T-helper 1 cell treated with Interleukin-12 subunit alpha and Interleukin-12 subunit beta and Interleukin-4 antibody, amounts not matched to agents 30 ng/mL and 1 ng/mL, for 36 hours (primary cell): ENCODE results near the gene MYLK. TPM values are rescaled to one million over a fixed set of nuclear protein-coding genes. Genes with fewer than 3 reads are reported as not detected.

Experiments used
- intact Hi-C: fragments of 100-400 bp; cut with micrococcal nuclease; formaldehyde crosslinking; loops from one replicate; pipeline ENCODE4 v1.15.1; 2024
- total RNA-seq: library from RNA; stranded (reverse); gene quantifications from 2 replicates; pipeline ENCODE4 v1.2.3, GENCODE V29; 2022

MYLK gene
- total RNA-seq, 1 donor from 2014 or later, result 0.25 TPM

GRCh38 chr3:123821920-123822319, 62.2 kb downstream of the MYLK start:
- intact Hi-C loops, result no loop called here

- intact Hi-C loops, result no loop called here
These were observed 64.2 kb downstream of the MYLK start for GRCh38 chr3:123819949-123820348.

DNA sequence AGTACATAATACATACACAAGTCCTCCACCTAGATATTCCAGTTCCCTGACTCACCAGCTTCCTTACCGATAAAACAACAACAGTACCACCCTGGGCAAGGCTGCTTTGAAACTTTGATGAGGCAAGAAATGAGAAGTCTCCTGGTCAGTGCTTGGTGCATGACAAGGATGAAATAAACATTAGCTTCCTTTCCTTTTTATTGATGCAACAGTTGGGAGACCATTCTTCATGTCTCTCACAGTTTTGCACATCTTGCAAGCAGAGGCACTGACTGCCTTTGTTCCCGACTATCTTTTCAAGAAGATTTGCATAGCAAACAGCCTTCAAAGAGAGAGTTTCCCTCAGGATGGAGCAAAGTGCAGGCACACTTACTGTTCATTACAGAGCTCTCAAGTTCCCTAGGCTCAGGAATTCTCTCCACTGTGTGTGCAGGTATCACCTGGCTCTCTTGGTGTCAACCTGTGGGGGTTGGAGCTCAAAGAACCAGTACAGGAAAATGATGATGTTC, 65.2 kb downstream of the MYLK start:
- intact Hi-C loops, result no loop called here

DNA sequence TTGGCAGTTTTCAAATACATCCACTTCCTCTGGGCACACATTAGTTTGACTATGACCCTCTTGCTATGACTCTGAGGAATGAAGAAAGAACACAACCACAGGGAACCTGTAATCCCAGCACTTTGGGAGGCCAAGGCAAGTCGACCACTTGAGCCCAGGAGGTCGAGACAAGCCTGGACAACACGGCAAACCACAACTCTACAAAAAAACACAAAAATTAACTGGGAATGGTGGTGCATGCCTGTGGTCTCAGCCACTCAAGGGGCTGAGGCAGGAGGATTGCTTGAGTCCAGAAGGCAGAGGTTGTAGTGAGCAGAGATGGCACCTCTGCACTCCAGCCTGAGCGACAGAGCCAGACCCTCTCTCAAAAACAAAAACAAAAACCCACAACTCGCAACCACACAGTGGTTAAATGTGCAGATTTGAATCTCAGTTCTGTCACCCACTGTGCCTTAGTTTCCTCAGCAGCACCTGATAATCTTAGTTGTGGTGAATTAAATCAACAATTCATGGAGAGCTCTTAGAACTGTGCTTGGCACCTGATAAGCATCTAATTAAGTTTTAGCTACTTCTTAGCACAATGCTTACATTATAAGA, 65.7 kb downstream of the MYLK start:
- intact Hi-C loops, result no loop called here

DNA sequence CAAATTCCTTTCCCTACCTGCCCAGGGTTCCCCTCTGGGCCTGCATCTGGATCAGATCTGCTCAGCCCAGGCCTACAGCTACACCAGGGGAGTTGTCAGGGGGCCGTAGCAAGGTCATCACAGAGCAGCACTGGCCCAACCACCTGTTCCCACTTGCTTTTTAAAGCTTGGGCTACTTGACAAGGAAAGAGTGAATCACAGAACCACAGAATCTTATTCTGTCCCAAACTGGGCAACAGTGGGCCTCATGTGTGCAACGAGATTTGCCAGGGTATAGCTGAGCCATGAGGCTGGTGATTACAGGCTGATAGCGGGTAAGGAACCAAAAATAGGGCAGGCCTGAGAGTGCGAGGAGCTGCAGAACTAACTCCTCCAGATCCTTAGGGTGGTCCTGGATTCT, 66.7 kb downstream of the MYLK start:
- intact Hi-C loops, result no loop called here

GRCh38 chr3:123816673-123817207, 67.4 kb downstream of the MYLK start:
- intact Hi-C loops, result no loop called here

- intact Hi-C loops, result no loop called here
These were observed 68.2 kb downstream of the MYLK start for GRCh38 chr3:123815981-123816380.

DNA sequence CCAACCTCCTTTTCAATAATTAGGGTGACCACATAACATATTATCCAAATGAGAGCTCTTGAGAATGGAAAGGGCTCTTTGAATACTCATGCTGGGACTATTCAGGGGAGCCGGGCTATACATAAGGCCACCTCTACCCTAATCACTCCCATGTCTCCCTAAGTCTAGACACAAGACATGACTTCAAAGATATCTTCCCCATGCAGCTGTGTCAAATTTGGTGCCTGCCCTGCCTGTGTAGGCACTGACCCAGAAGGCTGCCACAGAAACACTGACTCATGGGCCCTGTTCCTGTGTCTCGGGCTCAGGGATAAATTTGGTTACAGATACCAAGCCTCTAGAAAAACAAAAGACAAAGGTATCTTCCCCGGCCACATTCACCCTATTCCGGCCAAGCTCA, 70.3 kb downstream of the MYLK start:
- intact Hi-C loops, result no loop called here

- intact Hi-C loops, result no loop called here
These were observed 74.5 kb downstream of the MYLK start for GRCh38 chr3:123809597-123809996.

DNA sequence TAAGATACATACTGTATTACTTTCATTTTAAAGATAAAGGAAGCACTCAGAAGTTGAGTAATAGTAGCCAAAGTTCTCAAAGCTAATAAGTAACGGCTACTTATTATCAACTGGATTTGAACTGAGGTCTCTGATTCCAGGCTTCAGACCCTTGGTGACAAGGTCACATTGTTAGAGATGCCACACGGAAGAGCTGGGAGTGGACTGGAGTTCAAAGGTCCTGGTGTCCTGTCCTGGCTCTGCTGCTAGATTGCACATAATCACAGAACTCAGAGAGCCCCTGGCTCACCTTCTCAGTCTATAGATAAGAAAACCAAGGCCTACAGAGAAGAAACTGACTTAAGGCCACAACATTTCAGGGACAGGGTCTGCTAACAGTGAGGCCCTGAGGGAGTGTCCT, 75.3 kb downstream of the MYLK start:
- intact Hi-C loops, result no loop called here

DNA sequence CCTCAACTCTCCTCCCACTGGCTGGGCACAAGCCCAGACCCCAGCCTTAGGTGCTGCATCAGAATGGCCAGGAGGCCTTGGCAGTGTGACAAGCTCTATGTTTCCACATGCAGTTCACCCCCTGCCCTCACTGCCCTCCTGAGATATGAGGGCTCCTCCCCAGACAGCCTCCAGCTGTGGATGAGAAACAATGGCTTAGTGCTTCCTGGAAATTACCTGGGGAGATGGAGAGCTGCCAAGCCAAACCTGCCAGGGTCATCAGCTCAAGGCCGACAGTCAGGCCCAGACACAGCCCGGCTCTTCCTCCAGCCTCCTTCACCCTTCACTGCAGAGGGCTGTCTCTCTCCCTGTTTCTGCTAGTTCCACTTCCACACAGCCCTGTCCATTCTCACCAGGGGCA, 76.3 kb downstream of the MYLK start:
- intact Hi-C loops, result no loop called here

DNA sequence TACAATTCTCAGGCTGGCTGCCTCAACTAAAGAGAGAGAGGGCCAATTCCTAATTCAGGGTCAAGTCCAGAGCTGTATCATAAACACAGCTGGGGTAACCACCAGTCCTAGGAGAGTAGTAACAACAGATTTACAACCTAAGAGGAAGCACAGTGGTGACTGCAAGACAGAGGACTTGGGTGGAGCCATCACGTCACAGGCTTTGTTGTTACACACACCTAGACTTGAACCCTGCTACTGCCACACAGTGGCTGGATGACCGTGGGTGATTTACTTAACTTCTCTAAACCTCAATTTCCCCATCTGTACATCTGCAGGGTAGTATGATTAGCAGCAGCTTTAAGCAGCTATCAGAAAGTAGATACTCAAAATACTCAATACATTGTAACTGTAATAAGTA, 78.6 kb downstream of the MYLK start:
- intact Hi-C loops, result no loop called here

DNA sequence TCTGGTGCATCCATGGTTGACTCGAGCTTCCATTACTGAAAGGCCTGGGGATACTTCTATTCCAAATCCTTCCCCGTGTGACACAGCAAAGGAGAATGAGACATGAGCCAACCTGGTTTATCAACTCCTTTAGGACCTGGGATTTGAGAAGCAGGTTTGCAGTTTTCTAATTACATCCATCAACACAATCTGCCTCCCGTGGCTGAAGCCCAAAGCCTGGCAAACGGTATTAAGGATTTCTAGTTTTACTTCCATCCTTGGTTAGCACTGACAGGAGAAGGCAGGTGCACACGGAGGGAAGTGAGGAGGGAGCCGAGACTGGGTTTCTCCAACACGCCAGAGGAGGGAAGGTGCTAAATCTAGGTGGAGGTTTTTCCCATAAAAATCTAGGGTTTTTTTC, 79.0 kb downstream of the MYLK start:
- intact Hi-C loops, result no loop called here

DNA sequence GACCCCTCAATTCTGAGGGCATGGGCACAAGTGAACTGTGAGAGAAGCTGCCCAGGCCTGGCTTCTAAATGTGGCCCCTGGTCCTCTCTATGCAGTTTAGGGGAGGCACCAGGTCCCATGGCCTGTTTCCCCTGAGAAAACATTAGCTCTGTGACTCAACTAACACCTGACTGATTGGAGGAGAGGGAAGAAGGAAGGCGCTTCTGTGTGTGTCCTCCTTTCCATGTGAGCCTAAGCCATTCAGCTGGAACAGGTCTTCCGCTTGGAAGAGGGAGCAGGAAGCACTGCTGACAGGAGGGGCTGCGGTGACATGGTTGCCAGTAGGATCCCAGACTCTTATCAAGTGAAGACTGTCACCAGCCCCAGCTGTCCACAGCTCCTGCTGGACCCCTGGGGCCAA, 79.5 kb downstream of the MYLK start:
- intact Hi-C loops, result no loop called here

DNA sequence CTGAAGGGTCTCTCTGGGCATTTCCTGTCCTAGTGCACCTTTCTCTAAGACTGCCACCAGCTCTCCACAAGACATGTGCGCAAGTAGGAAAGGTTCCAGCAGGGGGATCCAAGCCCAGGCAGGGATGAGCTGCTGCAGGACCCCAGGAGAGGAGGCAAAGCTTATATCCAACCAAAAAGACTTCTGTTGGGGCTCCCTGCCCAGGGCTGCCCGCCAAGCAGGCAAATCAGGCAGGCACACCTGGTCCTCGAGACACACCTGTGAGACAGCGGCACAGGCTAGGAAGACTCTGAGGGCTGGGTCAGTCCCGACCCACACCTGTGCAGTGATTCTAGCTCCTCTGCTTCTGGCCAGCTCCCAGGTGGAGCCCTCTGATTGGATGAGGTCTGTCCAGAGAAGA, 80.6 kb downstream of the MYLK start:
- intact Hi-C loops, result no loop called here

DNA sequence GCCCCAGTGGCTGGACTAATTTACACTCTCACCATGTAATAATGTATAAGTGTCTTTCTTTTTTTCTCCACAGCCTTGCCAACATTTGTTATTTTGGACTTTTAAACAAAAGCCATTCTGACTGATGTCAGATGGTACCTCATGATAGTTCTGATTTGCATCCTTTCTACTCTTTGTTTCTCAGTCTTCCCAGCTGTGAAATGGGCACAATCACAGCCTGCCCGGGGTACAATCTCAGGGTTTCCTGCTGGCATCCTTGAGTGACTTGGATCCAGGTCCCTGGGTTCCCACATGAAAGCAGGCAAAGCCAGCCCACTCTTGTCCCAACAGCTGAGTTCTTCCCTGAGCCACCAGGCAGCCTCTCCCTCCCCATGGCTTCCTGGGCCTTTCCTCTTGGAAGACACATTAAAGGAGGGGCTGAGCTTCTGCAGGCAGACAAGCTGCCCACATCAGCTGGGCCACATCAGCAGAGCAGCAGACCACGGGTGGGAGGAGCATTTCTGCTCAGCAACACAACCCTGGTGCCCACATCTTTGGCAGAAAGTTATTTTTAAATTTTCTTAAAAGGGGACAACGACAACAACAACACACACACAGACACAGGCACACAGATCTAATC, 82.0 kb downstream of the MYLK start:
- intact Hi-C loops, result no loop called here

DNA sequence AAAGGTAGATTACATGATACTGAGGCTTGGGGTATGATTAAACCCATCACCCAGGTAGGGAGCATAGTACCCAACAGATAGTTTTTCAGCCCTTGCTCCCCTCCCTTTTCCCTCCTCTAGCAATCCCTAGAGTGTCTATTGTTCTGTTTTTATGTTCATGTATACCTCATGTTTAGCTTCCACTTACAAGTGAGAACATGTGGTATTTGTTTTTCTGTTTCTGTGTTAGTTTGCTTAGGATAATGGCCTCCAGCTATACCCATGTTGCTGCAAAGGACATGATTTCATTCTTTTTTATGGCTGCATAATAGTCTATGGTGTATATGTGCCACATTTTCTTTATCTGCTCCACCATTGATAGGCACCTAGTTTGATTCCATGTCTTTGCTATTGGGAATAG, 82.7 kb downstream of the MYLK start:
- intact Hi-C loops, result no loop called here

DNA sequence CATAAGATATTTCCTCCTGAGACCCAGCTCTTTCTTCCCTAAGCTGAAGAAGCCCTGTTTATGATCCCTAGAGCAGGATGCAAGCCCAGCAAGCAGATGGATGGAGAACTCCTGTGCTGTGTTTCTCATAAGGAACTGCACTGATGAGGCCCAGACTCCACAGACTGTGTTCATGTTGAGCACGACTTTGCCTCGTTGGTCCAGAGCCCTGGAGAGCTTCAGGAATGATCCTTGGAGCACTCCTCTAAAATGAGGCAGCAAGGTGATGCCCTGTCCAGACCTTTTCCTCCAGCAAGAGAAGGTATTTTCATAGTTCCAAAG, 83.8 kb downstream of the MYLK start:
- intact Hi-C loops, result no loop called here

GRCh38 chr3:123799544-123800361, 84.4 kb downstream of the MYLK start:
- intact Hi-C loops, result no loop called here

DNA sequence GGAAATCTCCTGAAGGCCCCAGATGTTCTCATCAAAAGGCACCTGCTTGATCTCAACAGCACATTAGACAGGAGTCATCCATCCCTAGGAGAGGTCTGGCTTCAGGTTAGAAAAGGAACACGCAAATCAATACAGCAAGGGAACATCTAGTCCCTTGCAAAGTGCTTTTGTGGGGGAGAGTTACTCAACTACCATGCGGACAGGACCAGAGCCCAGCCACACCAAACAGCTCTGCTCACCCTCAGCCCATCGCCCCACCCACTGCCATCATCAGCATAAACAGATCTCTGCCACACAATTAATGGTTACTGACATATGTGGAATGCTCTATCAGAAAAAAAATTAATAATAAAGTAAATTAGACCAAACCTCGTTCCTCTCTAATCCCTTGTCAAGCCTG, 85.6 kb downstream of the MYLK start:
- intact Hi-C loops, result no loop called here

- intact Hi-C loops, result no loop called here
These were observed 88.5 kb downstream of the MYLK start for GRCh38 chr3:123795471-123796251.

DNA sequence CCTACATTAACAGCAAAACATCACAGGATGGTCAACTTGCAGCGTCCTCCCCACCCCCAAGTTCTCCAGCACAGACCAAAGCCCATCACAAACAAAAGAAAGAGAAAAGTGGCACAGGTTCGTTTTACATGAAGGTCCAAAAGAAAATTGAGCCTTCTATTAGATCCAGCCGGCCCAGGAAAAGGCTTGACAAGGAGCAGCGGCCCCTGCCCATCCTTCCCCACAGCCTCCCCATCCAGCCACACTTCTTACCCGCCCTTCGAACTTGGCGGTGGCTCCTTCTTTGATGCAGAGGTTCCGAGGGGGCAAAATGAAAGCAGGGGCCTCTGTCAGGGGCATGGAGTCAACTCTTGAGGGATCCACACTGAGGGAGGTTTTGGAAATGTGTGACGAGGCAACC, 90.7 kb downstream of the MYLK start:
- intact Hi-C loops, result no loop called here
